ENCODE measurements around the gene RIPOR3.

Gene RIPOR3

GRCh38 chr20:50723672-50724071 is 32.3 kb upstream of the RIPOR3 start:
- TF ChIP-seq CTCF (IDR thresholded peaks at IDR 0.05; ENCODE audit: extremely low read depth, insufficient read depth, missing control alignments): no peak
- no peak for DNase-seq (ENCODE audit: low spot score)
- in situ Hi-C loops (cut with MboI; ENCODE audit: low pct_unique_long_range_greater_than_20kb, low sequenced_read_pairs, unreplicated experiment): no loop called here

- DNase-seq (ENCODE audit: low spot score): no peak
- in situ Hi-C loops (cut with MboI; ENCODE audit: low pct_unique_long_range_greater_than_20kb, low sequenced_read_pairs, unreplicated experiment): no loop called here
- TF ChIP-seq CTCF (IDR thresholded peaks at IDR 0.05; ENCODE audit: extremely low read depth, insufficient read depth, missing control alignments): no peak
These were observed 31.2 kb upstream of the RIPOR3 start for GRCh38 chr20:50722424-50723155.

GRCh38 chr20:50721881-50722281 is 30.5 kb upstream of the RIPOR3 start:
- no peak for DNase-seq (ENCODE audit: low spot score)
- TF ChIP-seq CTCF (IDR thresholded peaks at IDR 0.05; ENCODE audit: extremely low read depth, insufficient read depth, missing control alignments): no peak
- in situ Hi-C loops (cut with MboI; ENCODE audit: low pct_unique_long_range_greater_than_20kb, low sequenced_read_pairs, unreplicated experiment): no loop called here

GRCh38 chr20:50720582-50720981 is 29.2 kb upstream of the RIPOR3 start:
- in situ Hi-C loops (cut with MboI; ENCODE audit: low pct_unique_long_range_greater_than_20kb, low sequenced_read_pairs, unreplicated experiment): no loop called here
- no peak for TF ChIP-seq CTCF (IDR thresholded peaks at IDR 0.05; ENCODE audit: extremely low read depth, insufficient read depth, missing control alignments)
- no peak for DNase-seq (ENCODE audit: low spot score)

- no peak for TF ChIP-seq CTCF (IDR thresholded peaks at IDR 0.05; ENCODE audit: extremely low read depth, insufficient read depth, missing control alignments)
- in situ Hi-C loops (cut with MboI; ENCODE audit: low pct_unique_long_range_greater_than_20kb, low sequenced_read_pairs, unreplicated experiment): no loop called here
- no peak for DNase-seq (ENCODE audit: low spot score)
These were observed 28.7 kb upstream of the RIPOR3 start for GRCh38 chr20:50720026-50720425.

- in situ Hi-C loops (cut with MboI; ENCODE audit: low pct_unique_long_range_greater_than_20kb, low sequenced_read_pairs, unreplicated experiment): no loop called here
- no peak for TF ChIP-seq CTCF (IDR thresholded peaks at IDR 0.05; ENCODE audit: extremely low read depth, insufficient read depth, missing control alignments)
- DNase-seq (ENCODE audit: low spot score): no peak
These were observed 28.0 kb upstream of the RIPOR3 start for GRCh38 chr20:50719328-50719727.

Measured in GM13977 (cell line).